Measurements from ENCODE around the gene FOXO1. TPM values are rescaled to one million over a fixed set of nuclear protein-coding genes. Genes with fewer than 3 reads are reported as not detected.

The FOXO1 gene
- total RNA-seq = 20.4 and 20.9 TPM in 2 replicates

DNA sequence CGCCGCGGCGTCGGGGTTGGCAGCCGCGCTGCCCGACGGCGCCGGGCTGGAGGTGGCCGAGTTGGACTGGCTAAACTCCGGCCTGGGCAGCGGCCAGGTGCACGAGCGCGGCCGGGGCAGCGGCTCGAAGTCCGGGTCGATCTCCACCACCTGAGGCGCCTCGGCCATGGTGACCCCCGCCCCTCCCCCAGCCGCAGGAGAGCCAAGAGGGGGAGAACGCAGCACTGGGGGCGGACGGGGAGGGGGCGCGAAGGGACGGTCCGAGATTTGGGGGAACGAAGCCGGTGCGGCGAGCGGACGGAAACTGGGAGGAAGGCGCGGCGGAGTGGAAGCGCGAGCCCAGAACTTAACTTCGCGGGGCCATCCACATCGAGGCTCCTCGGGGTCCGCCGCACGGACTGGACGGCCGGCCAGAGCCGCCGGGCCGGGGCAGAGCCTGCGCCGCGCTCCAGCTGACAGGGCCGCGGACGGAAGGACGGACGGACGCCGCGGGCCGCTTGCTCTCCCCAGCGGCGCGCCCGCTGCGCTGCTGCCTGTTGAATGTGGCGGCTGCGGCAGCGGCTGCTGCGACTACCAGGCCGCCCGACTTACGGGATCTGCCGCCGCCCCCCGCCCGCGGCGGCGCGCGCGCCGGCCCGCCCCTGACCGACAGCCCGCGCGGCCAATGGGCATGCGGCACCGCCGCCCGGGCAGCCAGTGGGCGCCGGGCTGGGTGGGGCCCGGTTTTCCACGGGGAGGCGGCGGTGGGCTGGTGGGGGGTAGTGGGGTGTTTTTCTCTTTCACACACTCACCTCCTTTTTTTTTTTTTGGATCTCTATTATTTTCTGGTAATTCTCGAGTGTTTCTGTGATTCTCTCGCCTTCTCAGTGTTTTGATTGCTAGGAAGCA lies at the start of gene FOXO1:
FOXO1 (minus strand) TSS at position 597 of the 888 bp plus-strand sequence; CDS start at position 168, 429 bp downstream.

Other genes with a start within 250 kb of the FOXO1 start
- 8.4 and 14.8 TPM in 2 replicates for gene MRPS31, start 104.5 kb upstream of the FOXO1 start, total RNA-seq
- 9.4 and 10.7 TPM in 2 replicates for gene SLC25A15, start 123.0 kb upstream of the FOXO1 start, total RNA-seq